Panc1 (cell line): Measurements from ENCODE around the gene DYNLL1.

ENCODE experiments used
- POLR2AphosphoS5 ChIP-seq: IDR thresholded peaks from 2 replicates; pipeline ENCODE4 v1.6.1; 2012; ENCODE audit warnings: mild to moderate bottlenecking, low read depth, low read length, moderate library complexity
- SIN3A ChIP-seq: IDR thresholded peaks from 2 replicates; pipeline ENCODE4 v1.6.1; 2012; ENCODE audit warnings: low read depth, mild to moderate bottlenecking, low read length, moderate library complexity, borderline replicate concordance; ENCODE audit not compliant: insufficient read depth
- TF ChIP-seq, protein P1 (sequence below): fragments of 450-650 bp; IDR thresholded peaks from 2 replicates; pipeline ENCODE4 v1.5.1; 2017; ENCODE audit warnings: mild to moderate bottlenecking
- TF ChIP-seq, protein P2 (sequence below), 2 experiments: IDR thresholded peaks; 2 replicates each; pipeline ENCODE4 v1.6.1; 2011 to 2012; ENCODE audit warnings: low read depth in 2 of 2, control low read depth in 1 of 2, low read length in 1 of 2, mild to moderate bottlenecking in 1 of 2, moderate library complexity in 1 of 2; ENCODE audit not compliant: insufficient read depth in 1 of 2

DNA sequence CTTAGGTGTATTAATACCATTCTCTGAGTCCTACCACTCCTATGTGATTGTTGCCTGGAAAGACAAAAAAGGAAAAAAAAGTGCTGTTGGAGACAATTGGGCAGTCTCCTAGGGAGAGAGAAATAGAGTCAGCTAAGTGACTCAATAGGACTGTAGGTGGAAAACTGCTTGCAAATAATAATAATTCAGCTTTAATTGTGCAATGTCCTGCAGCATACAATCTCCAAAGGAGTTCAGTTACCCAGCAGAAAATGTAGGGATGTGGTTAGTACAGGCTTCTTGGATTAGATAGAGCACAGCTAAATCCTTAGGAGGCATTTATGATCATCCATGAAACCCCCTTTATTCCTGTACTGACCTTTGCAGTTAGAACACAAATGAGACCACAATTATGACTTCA, 23.4 kb upstream of the DYNLL1 start:
- TF ChIP-seq, protein P1, sequence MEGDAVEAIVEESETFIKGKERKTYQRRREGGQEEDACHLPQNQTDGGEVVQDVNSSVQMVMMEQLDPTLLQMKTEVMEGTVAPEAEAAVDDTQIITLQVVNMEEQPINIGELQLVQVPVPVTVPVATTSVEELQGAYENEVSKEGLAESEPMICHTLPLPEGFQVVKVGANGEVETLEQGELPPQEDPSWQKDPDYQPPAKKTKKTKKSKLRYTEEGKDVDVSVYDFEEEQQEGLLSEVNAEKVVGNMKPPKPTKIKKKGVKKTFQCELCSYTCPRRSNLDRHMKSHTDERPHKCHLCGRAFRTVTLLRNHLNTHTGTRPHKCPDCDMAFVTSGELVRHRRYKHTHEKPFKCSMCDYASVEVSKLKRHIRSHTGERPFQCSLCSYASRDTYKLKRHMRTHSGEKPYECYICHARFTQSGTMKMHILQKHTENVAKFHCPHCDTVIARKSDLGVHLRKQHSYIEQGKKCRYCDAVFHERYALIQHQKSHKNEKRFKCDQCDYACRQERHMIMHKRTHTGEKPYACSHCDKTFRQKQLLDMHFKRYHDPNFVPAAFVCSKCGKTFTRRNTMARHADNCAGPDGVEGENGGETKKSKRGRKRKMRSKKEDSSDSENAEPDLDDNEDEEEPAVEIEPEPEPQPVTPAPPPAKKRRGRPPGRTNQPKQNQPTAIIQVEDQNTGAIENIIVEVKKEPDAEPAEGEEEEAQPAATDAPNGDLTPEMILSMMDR = no peak
- TF ChIP-seq POLR2AphosphoS5 = no peak
- TF ChIP-seq, protein P2, sequence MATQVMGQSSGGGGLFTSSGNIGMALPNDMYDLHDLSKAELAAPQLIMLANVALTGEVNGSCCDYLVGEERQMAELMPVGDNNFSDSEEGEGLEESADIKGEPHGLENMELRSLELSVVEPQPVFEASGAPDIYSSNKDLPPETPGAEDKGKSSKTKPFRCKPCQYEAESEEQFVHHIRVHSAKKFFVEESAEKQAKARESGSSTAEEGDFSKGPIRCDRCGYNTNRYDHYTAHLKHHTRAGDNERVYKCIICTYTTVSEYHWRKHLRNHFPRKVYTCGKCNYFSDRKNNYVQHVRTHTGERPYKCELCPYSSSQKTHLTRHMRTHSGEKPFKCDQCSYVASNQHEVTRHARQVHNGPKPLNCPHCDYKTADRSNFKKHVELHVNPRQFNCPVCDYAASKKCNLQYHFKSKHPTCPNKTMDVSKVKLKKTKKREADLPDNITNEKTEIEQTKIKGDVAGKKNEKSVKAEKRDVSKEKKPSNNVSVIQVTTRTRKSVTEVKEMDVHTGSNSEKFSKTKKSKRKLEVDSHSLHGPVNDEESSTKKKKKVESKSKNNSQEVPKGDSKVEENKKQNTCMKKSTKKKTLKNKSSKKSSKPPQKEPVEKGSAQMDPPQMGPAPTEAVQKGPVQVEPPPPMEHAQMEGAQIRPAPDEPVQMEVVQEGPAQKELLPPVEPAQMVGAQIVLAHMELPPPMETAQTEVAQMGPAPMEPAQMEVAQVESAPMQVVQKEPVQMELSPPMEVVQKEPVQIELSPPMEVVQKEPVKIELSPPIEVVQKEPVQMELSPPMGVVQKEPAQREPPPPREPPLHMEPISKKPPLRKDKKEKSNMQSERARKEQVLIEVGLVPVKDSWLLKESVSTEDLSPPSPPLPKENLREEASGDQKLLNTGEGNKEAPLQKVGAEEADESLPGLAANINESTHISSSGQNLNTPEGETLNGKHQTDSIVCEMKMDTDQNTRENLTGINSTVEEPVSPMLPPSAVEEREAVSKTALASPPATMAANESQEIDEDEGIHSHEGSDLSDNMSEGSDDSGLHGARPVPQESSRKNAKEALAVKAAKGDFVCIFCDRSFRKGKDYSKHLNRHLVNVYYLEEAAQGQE (IDR thresholded peaks at IDR 0.05; ENCODE audit: insufficient read depth in 1 of 2, low read depth in 2 of 2, low read length in 1 of 2) = no peak
- no peak for TF ChIP-seq SIN3A
